Karpas-422 (cell line): ENCODE measurements around the gene CSNK2A1. TPM values are rescaled to one million over a fixed set of nuclear protein-coding genes. Genes with fewer than 3 reads are reported as not detected.
"Not testable (repeated sequence)": the region's sequence is repeated elsewhere in the genome, so short reads cannot be mapped to it uniquely, and the experiment has no call there.

ENCODE experiments used
- DNase-seq: peaks from one replicate; pipeline ENCODE4 v3.0.0-alpha.2; 2015
- H2AFZ ChIP-seq: fragments of 200-600 bp; sonication (generic); 2 replicates; pipeline ENCODE4 v1.6.1; 2014; ENCODE audit warnings: antibody characterized with exemption, low read length, mixed read lengths
- H3K27ac ChIP-seq: fragments of 200-600 bp; sonication (generic); 2 replicates; pipeline ENCODE4 v1.5.1; 2014; ENCODE audit warnings: mild to moderate bottlenecking, low read length, moderate library complexity
- H3K27me3 ChIP-seq: fragments of 200-600 bp; sonication (generic); 2 replicates; pipeline ENCODE4 v1.6.1; 2014; ENCODE audit warnings: low read length, mixed read lengths
- H3K36me3 ChIP-seq: fragments of 200-600 bp; sonication (generic); 2 replicates; pipeline ENCODE4 v1.6.1; 2014; ENCODE audit warnings: low read length, mixed read lengths; ENCODE audit not compliant: insufficient read depth
- H3K4me1 ChIP-seq: fragments of 200-600 bp; sonication (generic); 2 replicates; pipeline ENCODE4 v1.6.1; 2014; ENCODE audit warnings: mild to moderate bottlenecking, low read length, mixed read lengths
- H3K4me2 ChIP-seq: fragments of 200-600 bp; sonication (generic); 2 replicates; pipeline ENCODE4 v1.6.1; 2014; ENCODE audit warnings: low read length, low read depth, mild to moderate bottlenecking; ENCODE audit not compliant: poor library complexity, severe bottlenecking
- H3K4me3 ChIP-seq: fragments of 200-600 bp; sonication (generic); 2 replicates; pipeline ENCODE4 v1.5.1; 2014; ENCODE audit warnings: mild to moderate bottlenecking, antibody characterized with exemption, low read length, mixed read lengths
- H3K79me2 ChIP-seq: fragments of 200-600 bp; sonication (generic); 2 replicates; pipeline ENCODE4 v1.6.1; 2014; ENCODE audit warnings: mild to moderate bottlenecking, low read length, mixed read lengths
- H3K9ac ChIP-seq: fragments of 200-600 bp; sonication (generic); 2 replicates; pipeline ENCODE4 v1.6.0; 2014; ENCODE audit warnings: low read length
- H3K9me2 ChIP-seq: fragments of 200-600 bp; sonication (generic), shearing (Covaris generic); replicated peaks from 2 replicates; pipeline ENCODE4 v1.6.0; 2014; ENCODE audit warnings: mild to moderate bottlenecking, low read length, moderate library complexity; ENCODE audit not compliant: insufficient read depth
- H3K9me3 ChIP-seq: fragments of 300-700, 200-600 bp; sonication (generic); 2 replicates; pipeline ENCODE4 v1.6.1; 2014; ENCODE audit warnings: low read length, mixed read lengths
- H4K20me1 ChIP-seq: fragments of 200-600 bp; sonication (generic); 2 replicates; pipeline ENCODE4 v1.6.1; 2014; ENCODE audit warnings: mild to moderate bottlenecking, antibody characterized with exemption, low read length, low read depth; ENCODE audit not compliant: insufficient read depth
- total RNA-seq: library from RNA; depleted of rRNA; stranded (reverse); fragments of >200 nt; shearing (Covaris generic); gene quantifications from 2 replicates; pipeline ENCODE4 v1.2.3, GENCODE V29; 2014; ENCODE audit warnings: low replicate concordance

Gene CSNK2A1
- total RNA-seq, 1 experiment from 2014 or later, result 148 TPM

DNA sequence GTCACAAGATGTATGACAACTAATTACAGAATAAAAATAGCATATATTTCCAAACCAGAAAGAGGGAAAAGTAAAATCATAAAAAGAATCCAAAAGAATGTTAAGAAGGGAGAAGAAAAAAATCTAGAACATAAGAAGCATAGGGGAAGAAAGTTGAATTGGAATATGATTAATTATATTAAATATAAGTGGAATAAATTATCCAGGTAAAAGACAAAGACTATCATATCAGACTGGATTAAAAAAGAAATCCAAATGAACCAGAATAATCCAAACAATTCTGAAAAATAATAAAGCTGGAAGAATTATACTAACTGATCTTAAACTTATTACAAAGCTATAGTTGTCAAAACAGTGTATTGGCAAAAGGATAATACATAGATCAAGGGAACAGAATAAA, 23.6 kb downstream of the CSNK2A1 start:
- H4K20me1 ChIP-seq, result peaks cover 22% of the 10 kb centered on the region

GRCh38 chr20:517221-517620, 26.4 kb downstream of the CSNK2A1 start:
- Histone ChIP-seq H3K4me1 (peaks cover 28% of the 10 kb centered on the region), H3K36me3 (peaks cover 42% of the 10 kb centered on the region), H4K20me1 (peaks cover 44% of the 10 kb centered on the region), H3K9me2 (no peaks in the 10 kb centered on the region), H3K4me3 (no peak overlapping the region), H3K9ac (no peak overlapping the region), H3K27ac (no peak overlapping the region), H3K27me3 (no peaks in the 10 kb centered on the region), H3K9me3 (0 out of 2 replicates have a peak, but pooled peaks cover 3% of the 10 kb centered on the region), H2AFZ (no peak overlapping the region), H3K79me2 (peaks cover 97% of the 10 kb centered on the region), H3K4me2 (no peak overlapping the region)
- no peak for DNase-seq

More for the DNA sequence above, 23.6 kb downstream of the CSNK2A1 start:
- Histone ChIP-seq H3K36me3 (peaks cover 61% of the 10 kb centered on the region), H2AFZ (no peak overlapping the region), H3K4me3 (no peak overlapping the region), H3K9me3 (peaks cover 3% of the 10 kb centered on the region; the same call in 1 of the 2 replicates), H3K4me1 (peaks cover 6% of the 10 kb centered on the region), H3K27me3 (no peaks in the 10 kb centered on the region), H3K79me2 (peaks cover 96% of the 10 kb centered on the region), H3K9ac (no peak overlapping the region), H3K4me2 (no peak overlapping the region), H3K9me2 (no peaks in the 10 kb centered on the region), H3K27ac (no peak overlapping the region)
- no peak for DNase-seq

- Histone ChIP-seq H3K27ac (no peak overlapping the region), H3K36me3 (peaks cover 37% of the 10 kb centered on the region), H3K4me3 (no peak overlapping the region), H2AFZ (no peak overlapping the region), H3K9me3 (0 out of 2 replicates have a peak, but pooled peaks cover 3% of the 10 kb centered on the region), H3K79me2 (peaks cover 97% of the 10 kb centered on the region), H3K27me3 (no peaks in the 10 kb centered on the region), H3K9ac (no peak overlapping the region), H3K4me2 (no peak overlapping the region), H4K20me1 (peaks cover 49% of the 10 kb centered on the region), H3K9me2 (no peaks in the 10 kb centered on the region), H3K4me1 (peaks cover 32% of the 10 kb centered on the region)
- DNase-seq, result no peak
Observed at GRCh38 chr20:516799-517198, 26.8 kb downstream of the CSNK2A1 start.

GRCh38 chr20:515696-516095, 27.9 kb downstream of the CSNK2A1 start:
- Histone ChIP-seq H3K27ac (no peak overlapping the region), H3K27me3 (no peaks in the 10 kb centered on the region), H2AFZ (no peak overlapping the region), H3K4me1 (peaks cover 43% of the 10 kb centered on the region), H3K36me3 (peaks cover 26% of the 10 kb centered on the region), H3K79me2 (peaks cover 97% of the 10 kb centered on the region), H3K4me3 (no peak overlapping the region), H3K9me2 (no peaks in the 10 kb centered on the region), H4K20me1 (peaks cover 49% of the 10 kb centered on the region), H3K4me2 (no peak overlapping the region), H3K9ac (no peak overlapping the region), H3K9me3 (no peaks in the 10 kb centered on the region)
- no peak for DNase-seq

- H2AFZ ChIP-seq, result no peak overlapping the region
- H4K20me1 ChIP-seq, result peaks cover 60% of the 10 kb centered on the region
- no peaks in the 10 kb centered on the region for H3K27me3 ChIP-seq
- H3K9ac ChIP-seq, result no peak overlapping the region
- no peaks in the 10 kb centered on the region for H3K9me2 ChIP-seq
- no peak overlapping the region for H3K27ac ChIP-seq
- no peak overlapping the region for H3K4me3 ChIP-seq
- peaks cover 57% of the 10 kb centered on the region for H3K4me1 ChIP-seq
- no peak overlapping the region for H3K4me2 ChIP-seq
- H3K9me3 ChIP-seq, result no peaks in the 10 kb centered on the region
- DNase-seq, result no peak
- peaks cover 99% of the 10 kb centered on the region for H3K79me2 ChIP-seq
- H3K36me3 ChIP-seq, result peaks cover 24% of the 10 kb centered on the region; the same call in 1 of the 2 replicates
Observed at GRCh38 chr20:513429-513828, 30.2 kb downstream of the CSNK2A1 start.

- not testable (repeated sequence) for DNase-seq, H3K27me3 ChIP-seq, H3K9me3 ChIP-seq, H3K9ac ChIP-seq, H3K9me2 ChIP-seq, H3K4me2 ChIP-seq, H3K27ac ChIP-seq, H2AFZ ChIP-seq, H3K4me3 ChIP-seq
- Histone ChIP-seq H3K36me3 (peaks cover 43% of the 10 kb centered on the region), H3K79me2 (peaks cover 95% of the 10 kb centered on the region), H3K4me1 (peaks cover 56% of the 10 kb centered on the region), H4K20me1 (peaks cover 52% of the 10 kb centered on the region)
Observed at GRCh38 chr20:510328-511057, 33.1 kb downstream of the CSNK2A1 start.

- peaks cover 37% of the 10 kb centered on the region for H4K20me1 ChIP-seq
- not testable (repeated sequence) for H3K27ac ChIP-seq, H2AFZ ChIP-seq, DNase-seq, H3K4me2 ChIP-seq, H3K9me3 ChIP-seq, H3K9ac ChIP-seq, H3K9me2 ChIP-seq, H3K27me3 ChIP-seq, H3K4me3 ChIP-seq
- peaks cover 42% of the 10 kb centered on the region for H3K4me1 ChIP-seq
- H3K79me2 ChIP-seq, result peaks cover 84% of the 10 kb centered on the region
- H3K36me3 ChIP-seq, result peaks cover 47% of the 10 kb centered on the region
Observed at GRCh38 chr20:508364-508787, 35.2 kb downstream of the CSNK2A1 start.

- Histone ChIP-seq H3K36me3 (peaks cover 51% of the 10 kb centered on the region), H3K4me2 (no peak overlapping the region)
Observed at GRCh38 chr20:507761-508332, 35.7 kb downstream of the CSNK2A1 start.

More at GRCh38 chr20:507761-508332, 35.7 kb downstream of the CSNK2A1 start:
- no peak overlapping the region for H3K27ac ChIP-seq
- no peak overlapping the region for H2AFZ ChIP-seq
- H4K20me1 ChIP-seq, result peaks cover 35% of the 10 kb centered on the region
- peaks cover 83% of the 10 kb centered on the region for H3K79me2 ChIP-seq
- H3K27me3 ChIP-seq, result no peaks in the 10 kb centered on the region
- DNase-seq, result no peak
- no peaks in the 10 kb centered on the region for H3K9me3 ChIP-seq
- H3K4me3 ChIP-seq, result no peak overlapping the region
- H3K9ac ChIP-seq, result no peak overlapping the region
- no peaks in the 10 kb centered on the region for H3K9me2 ChIP-seq
- H3K4me1 ChIP-seq, result peaks cover 42% of the 10 kb centered on the region
